Peyer's patch (tissue), 4 donors: ENCODE data around the gene S1PR5.

Source experiments
- POLR2A ChIP-seq, 2 donors: fragments of 450-650 bp; IDR thresholded peaks; one replicate each; pipeline ENCODE4 v1.5.1; 2017; ENCODE audit warnings: antibody characterized with exemption in 2 of 2, mild to moderate bottlenecking in 2 of 2, moderate library complexity in 2 of 2
- TF ChIP-seq, protein P1 (sequence below), 6 experiments: fragments of 450-650 bp in 4 of 6; fragments of 200-600 bp in 2 of 6; sonication (generic) in 1 of 6; IDR thresholded peaks; one replicate each; pipeline ENCODE4 v1.5.1; 2017 to 2019; ENCODE audit warnings: antibody characterized with exemption in 6 of 6, mild to moderate bottlenecking in 3 of 6, moderate library complexity in 1 of 6

DNA sequence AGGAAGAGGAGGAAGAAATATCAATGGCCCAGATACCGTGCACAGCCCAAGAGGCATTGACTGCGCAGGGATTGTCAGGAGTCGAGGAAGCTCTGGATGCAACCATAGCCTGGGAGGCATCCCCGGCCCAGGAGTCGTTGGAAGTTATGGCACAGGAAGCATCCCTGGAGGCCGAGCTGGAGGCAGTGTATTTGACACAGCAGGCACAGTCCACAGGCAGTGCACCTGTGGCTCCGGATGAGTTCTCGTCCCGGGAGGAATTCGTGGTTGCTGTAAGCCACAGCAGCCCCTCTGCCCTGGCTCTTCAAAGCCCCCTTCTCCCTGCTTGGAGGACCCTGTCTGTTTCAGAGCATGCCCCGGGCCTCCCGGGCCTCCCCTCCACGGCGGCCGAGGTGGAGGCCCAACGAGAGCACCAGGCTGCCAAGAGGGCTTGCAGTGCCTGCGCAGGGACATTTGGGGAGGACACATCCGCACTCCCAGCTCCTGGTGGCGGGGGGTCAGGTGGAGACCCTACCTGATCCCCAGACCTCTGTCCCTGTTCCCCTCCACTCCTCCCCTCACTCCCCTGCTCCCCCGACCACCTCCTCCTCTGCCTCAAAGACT, 50.0 kb downstream of the S1PR5 start:
- TF ChIP-seq POLR2A (IDR thresholded peaks at IDR 0.05): no peak
- TF ChIP-seq, protein P1, sequence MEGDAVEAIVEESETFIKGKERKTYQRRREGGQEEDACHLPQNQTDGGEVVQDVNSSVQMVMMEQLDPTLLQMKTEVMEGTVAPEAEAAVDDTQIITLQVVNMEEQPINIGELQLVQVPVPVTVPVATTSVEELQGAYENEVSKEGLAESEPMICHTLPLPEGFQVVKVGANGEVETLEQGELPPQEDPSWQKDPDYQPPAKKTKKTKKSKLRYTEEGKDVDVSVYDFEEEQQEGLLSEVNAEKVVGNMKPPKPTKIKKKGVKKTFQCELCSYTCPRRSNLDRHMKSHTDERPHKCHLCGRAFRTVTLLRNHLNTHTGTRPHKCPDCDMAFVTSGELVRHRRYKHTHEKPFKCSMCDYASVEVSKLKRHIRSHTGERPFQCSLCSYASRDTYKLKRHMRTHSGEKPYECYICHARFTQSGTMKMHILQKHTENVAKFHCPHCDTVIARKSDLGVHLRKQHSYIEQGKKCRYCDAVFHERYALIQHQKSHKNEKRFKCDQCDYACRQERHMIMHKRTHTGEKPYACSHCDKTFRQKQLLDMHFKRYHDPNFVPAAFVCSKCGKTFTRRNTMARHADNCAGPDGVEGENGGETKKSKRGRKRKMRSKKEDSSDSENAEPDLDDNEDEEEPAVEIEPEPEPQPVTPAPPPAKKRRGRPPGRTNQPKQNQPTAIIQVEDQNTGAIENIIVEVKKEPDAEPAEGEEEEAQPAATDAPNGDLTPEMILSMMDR (IDR thresholded peaks at IDR 0.05): no peak
